Measurements from ENCODE around the gene CXCL14. TPM values are rescaled to one million over a fixed set of nuclear protein-coding genes. Genes with fewer than 3 reads are reported as not detected.

CXCL14 gene
- total and polyA plus RNA-seq, 2 donors (not counting 1 experiment from before 2014, with no cell fraction given), result not detected

DNA sequence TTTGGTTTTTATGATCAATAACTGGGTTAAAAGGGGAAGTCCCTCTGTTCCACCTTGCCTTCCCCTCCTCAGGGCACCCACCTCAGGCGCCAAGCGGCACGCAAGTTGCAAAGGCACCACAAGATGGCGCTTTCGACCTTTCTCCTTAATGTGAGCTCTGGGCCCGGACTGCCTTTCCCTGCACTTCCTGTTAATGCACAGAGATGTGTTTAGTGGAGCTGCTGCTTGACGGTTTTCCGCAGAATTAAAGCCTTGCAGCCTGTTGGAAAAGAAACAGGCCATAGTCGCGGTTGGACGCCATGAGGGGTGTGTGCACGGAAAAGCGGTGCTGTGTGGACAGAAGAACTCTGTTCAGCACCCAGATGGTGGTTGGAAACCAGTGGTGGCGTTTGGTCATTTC is 17.9 kb downstream of the CXCL14 start:
- ATAC-seq (ENCODE audit: low read depth) (peak; percentile 51), DNase-seq (peak; percentile 53)
- Mint-ChIP-seq H3K27me3 (peaks cover 41% of the 10 kb centered on the region), H3K4me1 (peaks cover 4% of the 10 kb centered on the region), H3K4me3 (no peak overlapping the region), H3K9me3 (ENCODE audit: insufficient read depth) (peaks cover 2% of the 10 kb centered on the region), H3K27ac (no peak overlapping the region)
- H3K4me2 ChIP-seq (replicated peaks; ENCODE audit: low read depth, low read length, poor library complexity, severe bottlenecking), result no peak overlapping the region
- H3K4me1 ChIP-seq (ENCODE audit: control insufficient read depth in 2 of 2, insufficient read depth in 2 of 2, low read length in 2 of 2), result no peaks in the 10 kb centered on the region
- H3K36me3 ChIP-seq (replicated peaks in 1 of 2; ENCODE audit: control extremely low read depth in 1 of 2, control insufficient read depth in 1 of 2, extremely low read depth in 1 of 2, insufficient read depth in 2 of 2, low read length in 1 of 2), result no peaks in the 10 kb centered on the region
- ChIA-PET CTCF (interaction anchor here (0.7 to 2.2 kb wide), 4 partner anchors 9 to 96 kb away, joined by 3 to 6 read pairs (median 4); no protein-coding TSS in a partner anchor), POLR2A (no interaction called here)
- peaks cover 0 to 19% (median 2%) of the 10 kb centered on the region in 4 experiments for H3K27me3 ChIP-seq (replicated peaks in 1 of 4; ENCODE audit: control extremely low read depth in 1 of 4, control insufficient read depth in 3 of 4, insufficient read depth in 4 of 4, low read length in 3 of 4)
- TF ChIP-seq, protein P1, sequence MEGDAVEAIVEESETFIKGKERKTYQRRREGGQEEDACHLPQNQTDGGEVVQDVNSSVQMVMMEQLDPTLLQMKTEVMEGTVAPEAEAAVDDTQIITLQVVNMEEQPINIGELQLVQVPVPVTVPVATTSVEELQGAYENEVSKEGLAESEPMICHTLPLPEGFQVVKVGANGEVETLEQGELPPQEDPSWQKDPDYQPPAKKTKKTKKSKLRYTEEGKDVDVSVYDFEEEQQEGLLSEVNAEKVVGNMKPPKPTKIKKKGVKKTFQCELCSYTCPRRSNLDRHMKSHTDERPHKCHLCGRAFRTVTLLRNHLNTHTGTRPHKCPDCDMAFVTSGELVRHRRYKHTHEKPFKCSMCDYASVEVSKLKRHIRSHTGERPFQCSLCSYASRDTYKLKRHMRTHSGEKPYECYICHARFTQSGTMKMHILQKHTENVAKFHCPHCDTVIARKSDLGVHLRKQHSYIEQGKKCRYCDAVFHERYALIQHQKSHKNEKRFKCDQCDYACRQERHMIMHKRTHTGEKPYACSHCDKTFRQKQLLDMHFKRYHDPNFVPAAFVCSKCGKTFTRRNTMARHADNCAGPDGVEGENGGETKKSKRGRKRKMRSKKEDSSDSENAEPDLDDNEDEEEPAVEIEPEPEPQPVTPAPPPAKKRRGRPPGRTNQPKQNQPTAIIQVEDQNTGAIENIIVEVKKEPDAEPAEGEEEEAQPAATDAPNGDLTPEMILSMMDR (IDR thresholded peaks at IDR 0.05), result peak; percentile 48
- no peak for TF ChIP-seq EZH2 (IDR thresholded peaks at IDR 0.05; ENCODE audit: borderline replicate concordance, insufficient read depth, low read depth, low read length, poor library complexity, severe bottlenecking)
- no peak overlapping the region for H3K4me3 ChIP-seq (ENCODE audit: control extremely low read depth in 1 of 5, extremely low read depth in 1 of 5, insufficient read depth in 1 of 5, low read depth in 2 of 5, low read length in 4 of 5)
- intact Hi-C loops (cut with micrococcal nuclease), result no loop called here
- H4K20me1 ChIP-seq (ENCODE audit: control insufficient read depth, insufficient read depth, low read length, poor library complexity, severe bottlenecking), result no peaks in the 10 kb centered on the region
- 31% methylated on average over 11 of the region's 14 CpGs for WGBS (ENCODE audit: insufficient coverage)
- peaks cover 0 to 3% (median 0%) of the 10 kb centered on the region in 3 donors for H3K9me3 ChIP-seq (ENCODE audit: control extremely low read depth in 1 of 3, control insufficient read depth in 2 of 3, insufficient read depth in 1 of 3, low read length in 2 of 3)
- peak overlapping the region; percentile 21 for H2AFZ ChIP-seq (ENCODE audit: insufficient read depth, low read depth, low read length, poor library complexity, severe bottlenecking)
- H3K27ac ChIP-seq (ENCODE audit: low read length in 2 of 2), result no peak overlapping the region
- no peak overlapping the region for H3K9ac ChIP-seq (ENCODE audit: low read length)
- no peaks in the 10 kb centered on the region for H3K79me2 ChIP-seq (ENCODE audit: control insufficient read depth, insufficient read depth, low read length)

DNA sequence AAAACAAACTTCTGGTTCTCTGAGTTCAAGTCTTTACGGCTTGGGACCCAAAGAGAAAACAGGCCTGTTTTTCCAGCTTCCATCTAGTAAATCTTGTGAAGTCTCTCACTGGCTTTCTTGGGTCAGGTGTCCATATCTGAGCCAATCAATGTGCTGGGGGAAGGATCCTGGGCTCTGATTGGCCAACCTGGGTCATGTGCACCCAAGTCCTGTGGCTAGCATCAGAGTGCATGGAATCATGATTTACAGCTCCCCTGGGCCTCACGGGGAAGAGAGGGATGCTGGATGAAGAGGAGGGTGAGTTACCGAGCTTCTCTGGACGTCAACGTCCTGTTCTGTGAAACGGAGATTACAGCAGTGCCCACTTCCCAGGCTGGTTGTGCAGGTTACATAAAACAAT is 19.4 kb downstream of the CXCL14 start:
- Histone ChIP-seq H3K27me3 (replicated peaks in 1 of 4; ENCODE audit: control extremely low read depth in 1 of 4, control insufficient read depth in 3 of 4, insufficient read depth in 4 of 4, low read length in 3 of 4) (peaks cover 0 to 19% (median 2%) of the 10 kb centered on the region in 4 experiments), H3K4me1 (ENCODE audit: control insufficient read depth in 2 of 2, insufficient read depth in 2 of 2, low read length in 2 of 2) (no peaks in the 10 kb centered on the region), H4K20me1 (ENCODE audit: control insufficient read depth, insufficient read depth, low read length, poor library complexity, severe bottlenecking) (no peaks in the 10 kb centered on the region), H3K9ac (ENCODE audit: low read length) (no peak overlapping the region), H3K4me2 (replicated peaks; ENCODE audit: low read depth, low read length, poor library complexity, severe bottlenecking) (no peak overlapping the region), H3K9me3 (ENCODE audit: control extremely low read depth in 1 of 3, control insufficient read depth in 2 of 3, insufficient read depth in 1 of 3, low read length in 2 of 3) (peaks cover 0 to 3% (median 0%) of the 10 kb centered on the region in 3 donors), H3K27ac (ENCODE audit: low read length in 2 of 2) (no peak overlapping the region), H3K36me3 (replicated peaks in 1 of 2; ENCODE audit: control extremely low read depth in 1 of 2, control insufficient read depth in 1 of 2, extremely low read depth in 1 of 2, insufficient read depth in 2 of 2, low read length in 1 of 2) (no peaks in the 10 kb centered on the region), H2AFZ (ENCODE audit: insufficient read depth, low read depth, low read length, poor library complexity, severe bottlenecking) (no peak overlapping the region), H3K4me3 (ENCODE audit: control extremely low read depth in 1 of 5, extremely low read depth in 1 of 5, insufficient read depth in 1 of 5, low read depth in 2 of 5, low read length in 4 of 5) (no peak overlapping the region), H3K79me2 (ENCODE audit: control insufficient read depth, insufficient read depth, low read length) (no peaks in the 10 kb centered on the region)
- H3K4me3 Mint-ChIP-seq, result no peak overlapping the region
- ChIA-PET CTCF (interaction anchor here (1.1 kb wide), 1 partner anchor 9 kb away, joined by 4 read pairs; no protein-coding TSS in a partner anchor), POLR2A (no interaction called here)
- H3K27ac Mint-ChIP-seq, result no peak overlapping the region
- no peak for DNase-seq
- H3K27me3 Mint-ChIP-seq, result peaks cover 39% of the 10 kb centered on the region
- H3K9me3 Mint-ChIP-seq (ENCODE audit: insufficient read depth), result peaks cover 2% of the 10 kb centered on the region
- 23% methylated on average over 6 of the region's 6 CpGs for WGBS (ENCODE audit: insufficient coverage)
- intact Hi-C loops (cut with micrococcal nuclease), result no loop called here
- no peak for TF ChIP-seq EZH2 (IDR thresholded peaks at IDR 0.05; ENCODE audit: borderline replicate concordance, insufficient read depth, low read depth, low read length, poor library complexity, severe bottlenecking)
- TF ChIP-seq, protein P1 (IDR thresholded peaks at IDR 0.05), result no peak
- peaks cover 4% of the 10 kb centered on the region for H3K4me1 Mint-ChIP-seq
- no peak for ATAC-seq (ENCODE audit: low read depth)

All from B cell (primary cell).